PC-3 (cell line): ENCODE measurements around the gene RUBCN. TPM values are rescaled to one million over a fixed set of nuclear protein-coding genes. Genes with fewer than 3 reads are reported as not detected.
"Not testable (repeated sequence)": the region's sequence is repeated elsewhere in the genome, so short reads cannot be mapped to it uniquely, and the experiment has no call there.

ENCODE experiments used
- ATAC-seq: fragments of 200-7000 bp; cut with Tn5 transposase; 2 replicates; pipeline ENCODE4 v1.9.1; 2020; ENCODE audit warnings: mild to moderate bottlenecking, moderate library complexity
- BruUV-seq: library from RNA; stranded (reverse); fragments of 400-500 nt; replicated peaks from 2 replicates; lab custom pipeline; 2021; lab: Mats Ljungman, UMichigan
- CTCF ChIA-PET: fragments of 300-600 bp; sonication (Branson Sonifier 250); formaldehyde crosslinking; loops from one replicate; lab custom pipeline; 2022; ENCODE audit warnings: antibody characterized with exemption; lab: Charles Lee
- POLR2A ChIA-PET: fragments of 300-600 bp; sonication (Branson Sonifier 250); formaldehyde crosslinking; loops from one replicate; lab custom pipeline; 2022; ENCODE audit warnings: antibody characterized with exemption; ENCODE audit not compliant: unreplicated experiment; lab: Charles Lee
- DNase-seq: peaks from one replicate; pipeline ENCODE4 v3.0.0-alpha.2; 2015
- H2AFZ ChIP-seq: fragments of 300-600 bp; sonication (generic); 2 replicates; pipeline ENCODE4 v1.6.0; 2016; ENCODE audit warnings: antibody characterized with exemption, low read length
- H3F3A ChIP-seq: fragments of 300-600 bp; sonication (generic); one replicate; pipeline ENCODE4 v1.6.0; 2017; ENCODE audit warnings: antibody characterized with exemption, low read length, control low read depth, mild to moderate bottlenecking; ENCODE audit not compliant: unreplicated experiment
- H3K27ac ChIP-seq: fragments of 300-600 bp; sonication (generic); 2 replicates; pipeline ENCODE4 v1.5.1; 2016; ENCODE audit warnings: mild to moderate bottlenecking, low read length
- H3K27me3 ChIP-seq: fragments of 300-600 bp; sonication (generic); 2 replicates; pipeline ENCODE4 v1.6.1; 2016; ENCODE audit warnings: low read length, mixed read lengths
- H3K36me3 ChIP-seq: fragments of 300-600 bp; sonication (generic); 2 replicates; pipeline ENCODE4 v1.6.1; 2016; ENCODE audit warnings: low read depth, mixed run types, low read length, mixed read lengths
- H3K4me1 ChIP-seq: fragments of 300-600 bp; sonication (generic); 2 replicates; pipeline ENCODE4 v1.5.1; 2016; ENCODE audit warnings: low read length; ENCODE audit not compliant: insufficient read depth
- H3K4me2 ChIP-seq: fragments of 300-600 bp; sonication (generic); 2 replicates; pipeline ENCODE4 v1.6.0; 2016; ENCODE audit warnings: low read length
- H3K4me3 ChIP-seq: fragments of 300-600 bp; sonication (generic); 2 replicates; pipeline ENCODE4 v1.5.1; 2016; ENCODE audit warnings: mild to moderate bottlenecking, low read length, mixed read lengths
- H3K79me2 ChIP-seq: fragments of 300-600 bp; sonication (generic); 2 replicates; pipeline ENCODE4 v1.6.1; 2017; ENCODE audit warnings: low read length, mixed read lengths
- H3K9ac ChIP-seq: fragments of 300-600 bp; sonication (generic); 2 replicates; pipeline ENCODE4 v1.6.0; 2016; ENCODE audit warnings: mild to moderate bottlenecking, low read length
- H3K9me2 ChIP-seq: fragments of 300-600 bp; sonication (generic); replicated peaks from 2 replicates; pipeline ENCODE4 v1.6.1; 2016; ENCODE audit warnings: mixed run types, low read length, mixed read lengths
- H3K9me3 ChIP-seq: fragments of 300-600 bp; sonication (generic); 2 replicates; pipeline ENCODE4 v1.6.1; 2016; ENCODE audit warnings: low read length, mixed read lengths
- H4K20me1 ChIP-seq: fragments of 300-600 bp; sonication (generic); 2 replicates; pipeline ENCODE4 v1.6.1; 2016; ENCODE audit warnings: low read length, mixed read lengths
- EZH2 ChIP-seq: fragments of 300-600 bp; sonication (generic); IDR thresholded peaks from one replicate; pipeline ENCODE4 v1.6.1; 2017; ENCODE audit warnings: antibody characterized with exemption, mild to moderate bottlenecking, low read length; ENCODE audit not compliant: unreplicated experiment
- EZH2phosphoT487 ChIP-seq: fragments of 300-600 bp; sonication (generic); IDR thresholded peaks from 2 replicates; pipeline ENCODE4 v1.6.1; 2018; ENCODE audit warnings: mild to moderate bottlenecking, antibody characterized with exemption, low read length, borderline replicate concordance
- intact Hi-C: fragments of 100-400 bp; cut with micrococcal nuclease; formaldehyde crosslinking; loops from 2 replicates; pipeline ENCODE4 v1.9.0; 2023
- total RNA-seq: library from RNA; depleted of rRNA; stranded (reverse); fragments of >200 nt; gene quantifications from 2 replicates; pipeline ENCODE4 v1.2.3, GENCODE V29; 2014
- TF ChIP-seq, protein P1 (sequence below): fragments of 300-600 bp; sonication (generic); conservative IDR thresholded peaks from 2 replicates; pipeline ENCODE4 v1.5.1; 2017; ENCODE audit warnings: antibody characterized with exemption, low read depth, mild to moderate bottlenecking, low read length

The RUBCN gene
- total RNA-seq, 1 experiment from 2014 or later = 24.5 TPM

DNA sequence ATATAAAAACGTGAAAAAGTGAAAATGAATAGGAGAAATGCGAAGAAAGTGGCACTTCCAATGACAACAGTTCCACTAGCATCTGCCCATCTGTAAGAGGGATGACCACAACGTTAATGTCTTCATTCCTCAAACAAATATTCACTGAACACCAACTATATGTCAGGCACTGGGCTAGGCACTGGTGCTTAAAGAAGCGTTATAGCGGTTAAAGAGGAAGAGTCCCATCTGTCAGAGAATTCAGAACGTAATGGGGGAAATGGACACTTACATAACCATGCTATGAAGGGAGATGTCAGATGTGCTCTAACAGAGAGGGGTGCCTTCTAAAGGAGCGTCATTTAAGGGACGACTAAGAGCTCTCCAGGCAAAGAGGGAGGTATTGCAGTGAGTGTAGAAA is 8.2 kb downstream of the RUBCN start:
- no peak overlapping the region for H2AFZ ChIP-seq
- no peaks in the 10 kb centered on the region for H3K27me3 ChIP-seq
- no peak for TF ChIP-seq EZH2phosphoT487
- TF ChIP-seq EZH2 = no peak
- TF ChIP-seq, protein P1, sequence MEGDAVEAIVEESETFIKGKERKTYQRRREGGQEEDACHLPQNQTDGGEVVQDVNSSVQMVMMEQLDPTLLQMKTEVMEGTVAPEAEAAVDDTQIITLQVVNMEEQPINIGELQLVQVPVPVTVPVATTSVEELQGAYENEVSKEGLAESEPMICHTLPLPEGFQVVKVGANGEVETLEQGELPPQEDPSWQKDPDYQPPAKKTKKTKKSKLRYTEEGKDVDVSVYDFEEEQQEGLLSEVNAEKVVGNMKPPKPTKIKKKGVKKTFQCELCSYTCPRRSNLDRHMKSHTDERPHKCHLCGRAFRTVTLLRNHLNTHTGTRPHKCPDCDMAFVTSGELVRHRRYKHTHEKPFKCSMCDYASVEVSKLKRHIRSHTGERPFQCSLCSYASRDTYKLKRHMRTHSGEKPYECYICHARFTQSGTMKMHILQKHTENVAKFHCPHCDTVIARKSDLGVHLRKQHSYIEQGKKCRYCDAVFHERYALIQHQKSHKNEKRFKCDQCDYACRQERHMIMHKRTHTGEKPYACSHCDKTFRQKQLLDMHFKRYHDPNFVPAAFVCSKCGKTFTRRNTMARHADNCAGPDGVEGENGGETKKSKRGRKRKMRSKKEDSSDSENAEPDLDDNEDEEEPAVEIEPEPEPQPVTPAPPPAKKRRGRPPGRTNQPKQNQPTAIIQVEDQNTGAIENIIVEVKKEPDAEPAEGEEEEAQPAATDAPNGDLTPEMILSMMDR = no peak
- H4K20me1 ChIP-seq = no peaks in the 10 kb centered on the region
- DNase-seq (no peak), ATAC-seq (no peak)
- BruUV-seq = no TSS peak
- no peaks in the 10 kb centered on the region for H3F3A ChIP-seq
- H3K9me2 ChIP-seq = no peaks in the 10 kb centered on the region
- peaks cover 19% of the 10 kb centered on the region for H3K79me2 ChIP-seq
- 0 out of 2 replicates have a peak, but pooled peaks cover 2% of the 10 kb centered on the region for H3K36me3 ChIP-seq
- no peak overlapping the region for H3K4me2 ChIP-seq
- ChIA-PET CTCF (no interaction called here), POLR2A (no interaction called here)
- no peak overlapping the region for H3K9ac ChIP-seq
- H3K9me3 ChIP-seq = no peaks in the 10 kb centered on the region
- H3K27ac ChIP-seq = no peak overlapping the region
- intact Hi-C loops = no loop called here
- peaks cover 9% of the 10 kb centered on the region for H3K4me1 ChIP-seq
- H3K4me3 ChIP-seq = no peak overlapping the region

DNA sequence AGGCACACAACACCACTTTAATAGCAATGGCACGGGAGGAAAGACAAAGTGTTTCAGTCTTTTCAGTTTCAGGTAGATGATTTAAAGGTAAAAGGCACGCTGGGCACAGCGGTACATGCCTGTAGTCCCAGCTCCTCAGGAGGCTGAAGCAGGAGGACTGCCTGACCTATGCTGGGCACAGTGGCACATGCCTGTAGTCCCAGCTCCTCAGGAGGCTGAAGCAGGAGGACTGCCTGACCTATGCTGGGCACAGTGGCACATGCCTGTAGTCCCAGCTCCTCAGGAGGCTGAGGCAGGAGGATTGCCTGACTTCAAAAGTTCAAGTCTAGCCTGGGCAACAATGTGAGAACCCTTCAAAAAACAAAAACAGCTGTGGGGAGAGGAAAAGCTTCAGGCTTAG is 8.8 kb downstream of the RUBCN start:
- H3K27ac ChIP-seq, H3K4me2 ChIP-seq, H3K9me2 ChIP-seq, H3K9ac ChIP-seq, CTCF ChIA-PET, H3K9me3 ChIP-seq, intact Hi-C loops, H3K4me1 ChIP-seq, BruUV-seq, H2AFZ ChIP-seq, H3K36me3 ChIP-seq, H3K27me3 ChIP-seq, H4K20me1 ChIP-seq, H3K4me3 ChIP-seq, POLR2A ChIA-PET, DNase-seq, ATAC-seq, H3F3A ChIP-seq: not testable (repeated sequence)
- H3K79me2 ChIP-seq = peaks cover 15% of the 10 kb centered on the region

DNA sequence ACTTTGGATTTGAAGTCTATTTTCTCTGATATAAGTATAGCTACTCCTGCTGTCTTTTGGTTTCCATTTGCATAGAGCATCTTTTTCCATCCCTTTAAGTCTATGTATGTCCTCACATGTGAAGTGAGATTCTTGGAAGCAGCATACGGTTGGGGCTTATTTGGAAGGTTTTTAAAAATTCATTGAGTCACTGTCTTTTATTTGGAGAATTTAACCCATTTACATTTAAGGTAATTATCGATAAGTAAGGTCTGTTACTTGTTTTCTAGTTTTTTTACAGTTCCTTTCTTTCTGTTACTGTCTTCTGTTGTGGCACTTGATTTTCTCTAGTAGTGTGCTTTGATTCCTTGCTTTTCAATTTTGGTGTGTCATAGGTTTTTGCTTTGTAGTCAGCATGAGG is 14.0 kb downstream of the RUBCN start:
- Histone ChIP-seq H3K27ac (no peak overlapping the region), H4K20me1 (no peaks in the 10 kb centered on the region), H3F3A (no peaks in the 10 kb centered on the region), H3K36me3 (peaks cover 11% of the 10 kb centered on the region; the same call in 1 of the 2 replicates), H3K27me3 (no peaks in the 10 kb centered on the region), H3K79me2 (peaks cover 15% of the 10 kb centered on the region), H3K4me3 (no peak overlapping the region), H3K9me3 (peaks cover 7% of the 10 kb centered on the region; the same call in 1 of the 2 replicates), H3K9ac (no peak overlapping the region), H3K4me1 (peaks cover 23% of the 10 kb centered on the region), H2AFZ (no peak overlapping the region), H3K4me2 (no peak overlapping the region), H3K9me2 (no peaks in the 10 kb centered on the region)
- ChIA-PET POLR2A (no interaction called here), CTCF (no interaction called here)
- ATAC-seq = no peak
- BruUV-seq = no TSS peak
- DNase-seq = no peak
- TF ChIP-seq EZH2phosphoT487 (no peak), EZH2 (no peak)
- TF ChIP-seq, protein P1 = no peak
- intact Hi-C loops = no loop called here
